ENCODE results near the gene FAM168B. TPM values are rescaled to one million over a fixed set of nuclear protein-coding genes. Genes with fewer than 3 reads are reported as not detected.

The FAM168B gene
- total RNA-seq, 1 donor from 2014 or later = 145 TPM

DNA sequence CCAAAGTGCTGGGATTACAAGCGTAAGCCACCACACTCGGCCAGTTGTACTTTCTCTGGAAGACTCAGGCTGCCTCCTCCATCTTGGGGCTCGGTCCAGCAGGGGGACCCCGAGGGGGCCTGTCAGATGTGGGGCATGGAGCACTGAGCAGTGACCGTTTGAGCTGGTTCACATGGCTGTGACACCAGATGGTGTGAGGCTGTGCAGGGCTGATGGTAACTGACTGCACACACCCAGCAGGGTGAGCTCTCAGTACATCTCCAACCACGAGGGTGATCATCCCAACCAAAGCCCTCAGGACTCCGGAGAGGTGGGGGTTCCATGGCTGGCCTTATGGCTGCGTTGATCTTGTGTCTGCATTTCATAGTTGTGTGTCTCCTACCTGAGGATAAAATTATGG lies 63.4 kb downstream of the FAM168B start:
- no peak for DNase-seq (ENCODE audit: extremely low read depth, low read depth, low spot score)

GRCh38 chr2:131027566-131028528 lies 65.4 kb downstream of the FAM168B start:
- DNase-seq (ENCODE audit: extremely low read depth, low read depth, low spot score) = no peak

- DNase-seq (ENCODE audit: extremely low read depth, low read depth, low spot score) = no peak
Observed at GRCh38 chr2:131026919-131027318, 66.3 kb downstream of the FAM168B start.

DNA sequence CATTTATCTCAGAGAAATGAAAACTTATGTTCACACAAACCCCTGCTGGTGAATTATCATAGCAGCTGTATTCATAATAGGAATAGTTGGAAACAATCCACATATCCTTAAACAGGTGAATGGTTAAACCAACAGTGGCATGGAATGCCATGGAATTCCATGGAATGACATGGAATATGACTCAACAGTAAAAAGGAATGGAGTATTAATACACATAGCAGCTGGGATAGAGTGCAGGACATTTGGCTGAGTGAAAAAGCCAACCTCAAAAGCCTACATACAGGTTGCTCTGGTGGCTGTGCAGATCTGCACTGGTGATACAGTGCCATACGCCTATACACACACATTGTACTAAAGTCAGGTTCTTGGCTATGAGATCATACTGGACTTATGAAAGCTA lies 69.5 kb downstream of the FAM168B start:
- DNase-seq (ENCODE audit: extremely low read depth, low read depth, low spot score) = no peak

- DNase-seq (ENCODE audit: extremely low read depth, low read depth, low spot score) = no peak
Observed at GRCh38 chr2:131022731-131023130, 70.5 kb downstream of the FAM168B start.

DNA sequence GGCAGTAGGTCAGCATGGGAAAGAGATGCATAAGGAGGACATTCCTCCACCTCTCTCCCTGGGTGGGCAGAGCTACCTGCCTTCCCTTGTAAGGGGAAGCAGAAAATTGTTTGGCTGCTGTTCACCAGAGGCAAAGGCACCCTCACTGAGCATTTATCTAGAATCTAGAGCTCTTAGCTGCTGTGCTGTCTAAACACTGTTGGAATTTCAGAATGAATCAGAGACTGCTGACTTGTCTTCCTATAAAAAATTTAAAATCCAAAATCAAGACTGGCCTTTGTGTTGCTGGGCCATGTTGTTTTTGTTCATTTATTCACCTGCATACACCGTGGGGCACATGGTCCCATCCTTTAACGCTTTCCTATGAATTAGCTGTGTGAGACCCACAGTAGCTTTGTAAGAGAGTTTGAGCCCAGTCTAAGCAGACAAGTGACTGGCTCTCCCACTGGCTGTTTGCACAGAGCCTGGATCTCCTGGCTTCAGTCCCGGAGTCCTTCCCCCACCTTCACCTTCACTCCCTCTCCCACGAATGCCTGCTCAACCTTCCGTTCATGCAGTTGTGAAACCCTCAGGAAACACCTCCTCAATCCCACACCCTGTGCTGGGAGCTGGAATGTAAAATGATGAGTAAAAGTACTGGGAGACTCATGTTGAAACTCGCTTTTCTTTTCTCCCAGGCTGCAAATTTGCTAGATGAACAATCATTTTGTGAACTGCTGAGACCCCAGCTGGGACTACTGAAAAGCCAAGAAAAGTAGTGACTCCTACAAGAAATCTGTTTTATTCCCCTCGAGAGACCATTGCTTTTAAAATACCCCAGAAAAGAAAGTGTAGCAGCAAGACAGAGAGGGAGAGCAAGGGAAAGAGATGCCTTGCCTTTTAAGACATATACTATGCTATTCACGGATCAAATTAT lies 76.2 kb downstream of the FAM168B start:
- no peak for DNase-seq (ENCODE audit: extremely low read depth, low read depth, low spot score)

DNA sequence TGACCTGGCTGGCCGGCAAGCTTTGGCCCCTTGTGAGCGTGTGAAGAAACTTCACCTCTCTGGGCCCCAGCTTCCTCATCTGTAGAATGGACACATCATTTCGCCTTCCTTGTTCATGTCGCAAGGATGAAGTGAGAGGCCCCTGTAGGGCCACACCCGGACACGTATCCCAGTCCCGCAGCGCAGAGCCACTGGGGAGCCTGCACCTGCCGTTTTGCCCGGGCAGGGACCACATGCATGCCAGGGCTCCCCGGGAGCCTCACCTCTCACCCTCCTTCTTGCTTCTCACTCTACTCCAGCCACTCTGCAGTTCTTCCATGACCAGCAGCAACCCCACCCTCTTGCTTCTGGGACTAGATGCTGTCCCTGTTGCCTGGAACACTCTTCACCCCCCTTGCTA lies 77.5 kb downstream of the FAM168B start:
- no peak for DNase-seq (ENCODE audit: extremely low read depth, low read depth, low spot score)

GRCh38 chr2:131014141-131014540 lies 79.1 kb downstream of the FAM168B start:
- DNase-seq (ENCODE audit: extremely low read depth, low read depth, low spot score) = no peak

DNA sequence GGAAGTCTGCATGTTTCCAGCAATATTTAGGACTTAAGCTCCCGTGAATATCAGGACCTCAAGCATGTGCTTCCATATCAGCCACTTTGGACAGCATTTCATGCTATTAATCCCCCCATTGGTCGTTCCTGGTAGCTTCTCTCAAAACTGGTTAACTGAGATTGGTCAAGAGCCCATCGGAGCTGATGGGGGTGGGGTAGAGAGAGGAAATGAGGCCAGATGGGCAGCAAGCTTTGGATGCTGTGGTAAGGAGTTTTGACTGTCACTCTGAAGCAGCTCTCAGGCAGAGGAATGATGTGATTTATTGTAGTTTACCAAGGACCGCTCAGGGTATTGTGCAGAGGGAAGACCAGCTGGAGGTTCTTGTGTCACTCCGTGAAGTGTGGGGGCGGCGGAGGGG lies 81.8 kb downstream of the FAM168B start:
- no peak for DNase-seq (ENCODE audit: extremely low read depth, low read depth, low spot score)

DNA sequence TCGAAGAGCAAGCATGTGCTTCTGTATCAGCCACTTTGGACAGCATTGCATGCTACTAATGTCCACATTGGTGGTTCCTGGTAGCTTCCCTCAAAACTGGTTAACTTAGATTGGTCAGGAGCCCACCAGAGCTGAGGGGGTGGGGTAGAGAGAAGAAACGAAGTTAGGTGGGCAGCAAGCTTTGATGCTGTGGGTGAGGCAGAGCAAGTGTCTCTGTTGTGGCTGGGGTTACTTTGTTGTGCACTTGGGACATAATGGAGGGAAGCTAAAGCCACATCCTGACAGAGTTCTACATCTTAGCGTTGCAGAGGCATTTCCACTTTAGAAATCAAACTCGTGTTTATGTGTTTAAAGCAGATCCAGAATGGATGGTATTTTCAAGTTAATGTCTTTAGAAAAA lies 82.7 kb downstream of the FAM168B start:
- no peak for DNase-seq (ENCODE audit: extremely low read depth, low read depth, low spot score)

DNA sequence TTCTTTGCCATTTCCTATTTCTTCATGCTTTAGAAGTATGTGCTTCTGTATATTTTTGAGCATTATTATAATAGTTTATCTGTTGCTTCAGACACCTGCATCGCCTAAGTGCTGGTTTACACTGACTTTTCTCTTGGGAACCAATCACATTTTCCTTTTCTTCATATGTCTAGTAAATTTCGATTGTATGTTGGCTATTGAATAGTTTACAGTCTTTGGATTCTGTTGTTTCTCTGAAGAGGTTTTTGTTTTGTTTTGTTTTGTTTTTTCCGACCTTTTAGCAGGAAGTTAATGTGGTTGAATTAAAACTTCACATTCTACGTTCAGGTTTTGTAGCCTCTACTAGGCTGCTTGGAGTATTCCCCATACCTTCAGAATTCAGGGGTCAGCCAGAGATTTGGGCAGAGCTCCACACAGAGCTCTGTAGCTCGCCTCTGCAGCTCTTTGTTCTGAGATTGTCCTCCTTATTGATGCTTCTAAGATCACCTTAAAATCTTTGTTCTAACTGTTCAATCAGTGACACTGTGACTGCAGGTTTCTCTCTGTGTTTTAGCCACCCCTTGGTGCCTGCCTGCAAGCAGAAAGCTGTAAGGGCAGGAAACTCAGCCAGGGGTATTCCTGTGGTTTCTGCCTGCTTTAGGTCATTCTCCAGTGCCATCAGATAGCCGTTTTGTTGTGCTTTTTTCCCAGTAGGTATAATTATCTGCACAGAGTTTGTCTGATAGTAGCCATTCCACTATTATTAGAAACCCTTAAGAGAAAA lies 83.4 kb downstream of the FAM168B start:
- DNase-seq (ENCODE audit: extremely low read depth, low read depth, low spot score) = no peak

GRCh38 chr2:131008967-131009366 lies 84.3 kb downstream of the FAM168B start:
- no peak for DNase-seq (ENCODE audit: extremely low read depth, low read depth, low spot score)

- DNase-seq (ENCODE audit: extremely low read depth, low read depth, low spot score) = no peak
Observed at GRCh38 chr2:131006561-131006960, 86.7 kb downstream of the FAM168B start.

DNA sequence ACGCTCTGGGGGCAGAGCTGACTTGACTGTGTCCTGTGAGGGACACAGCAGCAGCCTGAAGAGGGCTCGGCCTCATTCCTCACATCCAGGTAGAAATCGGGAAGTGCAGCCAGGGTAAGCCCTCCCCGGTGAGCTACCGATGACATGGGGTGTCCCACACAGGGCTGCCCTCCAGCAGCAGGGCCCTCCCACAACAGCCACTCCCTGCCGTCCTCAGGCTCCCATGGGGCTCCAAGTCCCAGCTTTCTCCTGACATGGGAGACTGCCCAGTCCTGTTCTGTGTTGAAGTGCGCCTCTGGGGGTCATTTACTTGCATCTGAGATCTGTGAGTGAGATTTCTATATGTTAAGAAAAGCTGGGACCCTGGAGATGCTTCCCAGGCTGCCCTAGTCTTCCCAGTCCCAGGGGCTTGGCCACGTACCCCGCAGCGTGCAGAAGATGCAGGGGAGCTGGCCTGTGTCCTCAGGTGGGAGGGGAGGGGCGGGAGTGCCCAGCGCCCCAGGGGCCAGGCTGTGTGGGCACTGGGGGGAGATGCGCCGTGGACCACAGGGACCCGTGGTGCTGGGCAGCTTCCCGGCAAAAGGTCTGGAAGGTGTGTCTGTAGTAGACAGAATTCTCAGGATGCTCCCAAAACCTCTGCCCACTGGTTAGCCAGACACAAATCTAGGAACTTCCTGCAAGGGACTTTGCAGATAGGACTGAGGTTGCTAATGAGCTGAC lies 87.9 kb downstream of the FAM168B start:
- DNase-seq (ENCODE audit: extremely low read depth, low read depth, low spot score) = no peak

DNA sequence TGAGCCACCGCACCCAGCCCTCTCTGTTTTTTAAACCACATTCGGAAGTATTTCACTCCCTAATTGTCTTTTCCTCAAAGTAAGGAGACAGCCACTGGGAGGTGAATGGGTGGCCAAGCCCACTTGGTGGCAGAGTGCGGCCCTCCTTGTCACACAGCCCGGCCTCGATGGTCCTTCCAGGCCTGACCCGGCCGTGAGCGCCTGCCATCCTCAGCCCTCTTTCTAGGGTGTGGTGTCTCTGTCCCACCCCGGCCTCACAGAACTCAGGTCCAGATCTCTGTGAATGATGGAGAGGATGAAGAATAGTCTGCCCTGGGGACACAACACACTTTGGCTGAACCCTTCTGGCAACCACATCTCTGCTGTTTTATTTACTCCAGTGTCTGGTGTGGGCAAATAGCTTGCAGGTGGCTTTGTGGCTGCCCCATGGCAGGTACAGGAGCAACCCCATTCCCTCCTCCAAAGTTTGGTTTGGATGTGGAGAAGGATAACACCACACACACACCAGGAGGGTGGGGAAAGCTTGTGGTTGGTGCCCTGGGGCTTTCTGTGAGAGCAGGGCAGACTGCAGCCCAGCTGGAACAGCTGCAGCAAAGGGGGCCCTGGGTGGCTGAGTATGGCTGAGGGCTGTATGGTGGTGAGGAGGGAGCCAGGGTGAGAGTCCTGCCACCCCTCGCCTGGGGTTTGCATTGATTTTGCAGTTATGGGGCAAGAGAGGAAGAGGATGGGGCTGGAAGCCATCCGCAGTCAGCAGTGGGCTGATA lies 88.6 kb downstream of the FAM168B start:
- DNase-seq (ENCODE audit: extremely low read depth, low read depth, low spot score) = no peak

- no peak for DNase-seq (ENCODE audit: extremely low read depth, low read depth, low spot score)
Observed at GRCh38 chr2:130998561-130998960, 94.7 kb downstream of the FAM168B start.

All from glomerular endothelial cell (primary cell).